K562 (cell line): ENCODE data around the gene DCAF11. TPM values are rescaled to one million over a fixed set of nuclear protein-coding genes. Genes with fewer than 3 reads are reported as not detected.
A peak's percentile ranks its signal among the peaks of the same experiment; 100 is the strongest.

Source experiments
- ATF1 ChIP-seq, 2 experiments: fragments of 450-650 bp in 1 of 2; IDR thresholded peaks; 2 replicates each; pipeline ENCODE4 v1.6.1; 2016; ENCODE audit warnings: missing compliant biosample characterization in 1 of 2, missing genetic modification characterization in 1 of 2
- ETS2 ChIP-seq: IDR thresholded peaks from 2 replicates; pipeline ENCODE4 v1.6.1; 2016; ENCODE audit warnings: borderline replicate concordance, missing genetic modification characterization, mild to moderate bottlenecking, moderate library complexity, missing compliant biosample characterization; ENCODE audit not compliant: poor library complexity, severe bottlenecking
- GATAD2B ChIP-seq: fragments of 450-650 bp; IDR thresholded peaks from 2 replicates; pipeline ENCODE4 v1.6.1; 2017; ENCODE audit warnings: mild to moderate bottlenecking, borderline replicate concordance
- HMGXB4 ChIP-seq: sonication (generic); formaldehyde crosslinking; IDR thresholded peaks from 2 replicates; pipeline ENCODE4 v1.8.1; 2023; ENCODE audit warnings: mild to moderate bottlenecking, missing genetic modification reagents
- KLF6 ChIP-seq: fragments of 250-450 bp; sonication (Bioruptor Pico); IDR thresholded peaks from 2 replicates; pipeline ENCODE4 v1.4.0; 2020; ENCODE audit warnings: mild to moderate bottlenecking, moderate library complexity, borderline replicate concordance
- NFIC ChIP-seq: fragments of 450-650 bp; IDR thresholded peaks from 2 replicates; pipeline ENCODE4 v1.6.1; 2017; ENCODE audit warnings: mild to moderate bottlenecking, inconsistent platforms
- PML ChIP-seq: IDR thresholded peaks from 2 replicates; pipeline ENCODE4 v1.6.1; 2012; ENCODE audit warnings: low read length, inconsistent platforms
- RBM17 ChIP-seq: fragments of 200-400 bp; formaldehyde crosslinking; IDR thresholded peaks from 2 replicates; pipeline ENCODE4 v1.6.1; 2017; ENCODE audit warnings: low read depth, mild to moderate bottlenecking, low read length, borderline replicate concordance
- SAFB2 ChIP-seq: fragments of 200-400 bp; formaldehyde crosslinking; IDR thresholded peaks from 2 replicates; pipeline ENCODE4 v1.6.1; 2018; ENCODE audit warnings: borderline replicate concordance, low read length, low read depth, moderate library complexity; ENCODE audit not compliant: severe bottlenecking
- USF1 ChIP-seq: sonication (generic); formaldehyde crosslinking; IDR thresholded peaks from 2 replicates; pipeline ENCODE4 v1.9.0; 2022; ENCODE audit warnings: mild to moderate bottlenecking, missing genetic modification reagents
- ZBTB40 ChIP-seq, 2 experiments: fragments of 450-650 bp in 1 of 2; sonication (generic) in 1 of 2; formaldehyde crosslinking in 1 of 2; IDR thresholded peaks; 2 replicates each; pipeline versions ENCODE4 v1.7.1 to v1.9.0; 2016 to 2022; ENCODE audit warnings: inconsistent platforms in 1 of 2, mild to moderate bottlenecking in 1 of 2, missing genetic modification reagents in 1 of 2
- ZC3H11A ChIP-seq: IDR thresholded peaks from 2 replicates; pipeline ENCODE4 v1.6.1; 2012; ENCODE audit warnings: low read depth, low read length, improper control_type of control experiment
- ZFX ChIP-seq: sonication (generic); formaldehyde crosslinking; IDR thresholded peaks from 2 replicates; pipeline ENCODE4 v1.8.0; 2022; ENCODE audit warnings: mild to moderate bottlenecking, missing genetic modification reagents, moderate library complexity
- ZNF274 ChIP-seq: IDR thresholded peaks from 2 replicates; pipeline ENCODE4 v1.6.1; 2011; ENCODE audit warnings: low read depth, mild to moderate bottlenecking, low read length, moderate library complexity, borderline replicate concordance
- polyA plus RNA-seq, 8 experiments: library from polyadenylated mRNA; depleted of rRNA in 4 of 8; stranded (reverse) in 5 of 8; unstranded in 3 of 8; fragments of >200 nt; fragmentation: Nextera tagmentation in 2 of 8; fragmentation: Illumina TruSeq in 1 of 8; extraction: Ambion mirVana in 2 of 8; extraction: Trizol in 1 of 8; gene quantifications; 2 replicates each; pipeline versions ENCODE4 v1.2.1 to v1.2.3, GENCODE V29; 2011 to 2014; ENCODE audit warnings: inconsistent platforms in 1 of 8, missing spikeins in 1 of 8
- total RNA-seq, 7 experiments: library from RNA; depleted of rRNA in 6 of 7; stranded (reverse); fragments of >200 nt in 6 of 7; fragmentation: Illumina TruSeq in 2 of 7; extraction: Trizol in 2 of 7; gene quantifications; 2 replicates each; pipeline versions ENCODE4 v1.2.1 to v1.2.3, GENCODE V29; 2011 to 2021; ENCODE audit warnings: low replicate concordance in 1 of 7

Gene DCAF11
- total and polyA plus RNA-seq, 9 of the 15 experiments (the other 6 are each of a cell fraction or from before 2014, with no cell fraction given): 8.5 to 46.2 (median 36.4) TPM

- TF ChIP-seq ZBTB40 (IDR thresholded peaks at IDR 0.05) (no peak), ZBTB40 (CRISPR knock-in tag; IDR thresholded peaks at IDR 0.05) (no peak), RBM17 (no peak), ZC3H11A (no peak), USF1 (peak; percentile 96), HMGXB4 (CRISPR knock-in tag) (no peak), ZNF274 (no peak), GATAD2B (0 out of 2 replicates have a peak, but pooled peaks have one; percentile 51), SAFB2 (no peak), ETS2 (tag) (no peak), ATF1 (CRISPR knock-in tag; IDR thresholded peaks at IDR 0.05) (no peak), ATF1 (tag; IDR thresholded peaks at IDR 0.05) (peak; percentile 42; the same call in 1 of the 2 replicates), KLF6 (CRISPR knock-in tag) (0 out of 2 replicates have a peak, but pooled peaks have one; percentile 22), NFIC (peak; percentile 98), PML (no peak), ZFX (CRISPR knock-in tag) (no peak)
Observed at GRCh38 chr14:24160850-24161804, 46.5 kb downstream of the DCAF11 start, which contains the start of gene IRF9 (continued).
